H54 (cell line): Measurements from ENCODE around the gene EPHB3.

ENCODE experiments used
- DNase-seq: peaks from one replicate; pipeline ENCODE4 v3.0.0; 2011; ENCODE audit warnings: low spot score, mixed read lengths; ENCODE audit not compliant: insufficient read length
- FAIRE-seq: peaks from 3 replicates; lab custom pipeline; 2011; peaks lifted over from hg19 to GRCh38; lab: Jason Lieb, UNC
- POLR2A ChIP-seq: IDR thresholded peaks from 2 replicates; pipeline ENCODE4 v1.6.1; 2011; ENCODE audit warnings: low read depth, mild to moderate bottlenecking, low read length

The EPHB3 gene

GRCh38 chr3:184564685-184565385 lies 3.2 kb downstream of the EPHB3 start:
- no peak for DNase-seq
- no peak for TF ChIP-seq POLR2A
- no peak for FAIRE-seq

GRCh38 chr3:184565421-184566211 lies 4.0 kb downstream of the EPHB3 start:
- DNase-seq (peak; percentile 100), FAIRE-seq (peak; percentile 65)
- TF ChIP-seq POLR2A = no peak

GRCh38 chr3:184566441-184567414 lies 5.1 kb downstream of the EPHB3 start:
- DNase-seq (no peak), FAIRE-seq (no peak)
- TF ChIP-seq POLR2A = no peak

- FAIRE-seq = no peak
- no peak for TF ChIP-seq POLR2A
- no peak for DNase-seq
These were observed 6.5 kb downstream of the EPHB3 start for GRCh38 chr3:184567946-184568559.

- DNase-seq = no peak
- FAIRE-seq = no peak
These were observed 7.0 kb downstream of the EPHB3 start for GRCh38 chr3:184568560-184568923.

GRCh38 chr3:184568924-184569829 lies 7.6 kb downstream of the EPHB3 start:
- peak; percentile 52; the same call in 1 of the 2 replicates for TF ChIP-seq POLR2A
- DNase-seq (peak; percentile 74), FAIRE-seq (no peak)

More at GRCh38 chr3:184568560-184568923, 7.0 kb downstream of the EPHB3 start:
- TF ChIP-seq POLR2A = no peak

- no peak for TF ChIP-seq POLR2A
- FAIRE-seq = no peak
- DNase-seq = no peak
These were observed 8.4 kb downstream of the EPHB3 start for GRCh38 chr3:184570035-184570434.

GRCh38 chr3:184570489-184570888 lies 8.9 kb downstream of the EPHB3 start:
- no peak for FAIRE-seq
- no peak for DNase-seq
- TF ChIP-seq POLR2A = no peak

- DNase-seq (no peak), FAIRE-seq (no peak)
- no peak for TF ChIP-seq POLR2A
These were observed 10.3 kb downstream of the EPHB3 start for GRCh38 chr3:184571750-184572377.

GRCh38 chr3:184572633-184573270 lies 11.2 kb downstream of the EPHB3 start:
- FAIRE-seq = no peak
- no peak for DNase-seq
- TF ChIP-seq POLR2A = no peak
